NCI-H2107 treated with DMSO at 0.1 percent for 48 hours (cell line): ENCODE measurements around the gene GINS3.

ENCODE experiments used
- DNase-seq: peaks from one replicate; lab custom pipeline; 2025; ENCODE audit not compliant: unreplicated experiment; lab: John Stamatoyannopoulos, UW

The GINS3 gene

GRCh38 chr16:58421529-58421928 lies 29.3 kb downstream of the GINS3 start:
- no peak for DNase-seq

- DNase-seq = no peak
Observed at GRCh38 chr16:58422809-58423208, 30.5 kb downstream of the GINS3 start.

GRCh38 chr16:58425245-58425644 lies 33.0 kb downstream of the GINS3 start:
- no peak for DNase-seq

GRCh38 chr16:58425756-58426494 lies 33.7 kb downstream of the GINS3 start:
- no peak for DNase-seq

GRCh38 chr16:58426966-58427365 lies 34.7 kb downstream of the GINS3 start:
- DNase-seq = no peak

- DNase-seq = no peak
Observed at GRCh38 chr16:58428621-58429542, 36.6 kb downstream of the GINS3 start.

GRCh38 chr16:58430718-58431117 lies 38.4 kb downstream of the GINS3 start:
- no peak for DNase-seq

GRCh38 chr16:58433569-58433951 lies 41.3 kb downstream of the GINS3 start:
- DNase-seq = no peak

- no peak for DNase-seq
Observed at GRCh38 chr16:58435779-58436178, 43.5 kb downstream of the GINS3 start.

- no peak for DNase-seq
Observed at GRCh38 chr16:58440131-58440530, 47.9 kb downstream of the GINS3 start.

GRCh38 chr16:58442547-58442946 lies 50.3 kb downstream of the GINS3 start:
- DNase-seq = peak; percentile 75

- DNase-seq = no peak
Observed at GRCh38 chr16:58443783-58444182, 51.5 kb downstream of the GINS3 start.

GRCh38 chr16:58444265-58444664 lies 52.0 kb downstream of the GINS3 start:
- no peak for DNase-seq

GRCh38 chr16:58448890-58449289 lies 56.6 kb downstream of the GINS3 start:
- DNase-seq = no peak

GRCh38 chr16:58449306-58449705 lies 57.0 kb downstream of the GINS3 start:
- no peak for DNase-seq

- no peak for DNase-seq
Observed at GRCh38 chr16:58449768-58450167, 57.5 kb downstream of the GINS3 start.

GRCh38 chr16:58450590-58450989 lies 58.3 kb downstream of the GINS3 start:
- DNase-seq = no peak

- DNase-seq = no peak
Observed at GRCh38 chr16:58451265-58451689, 59.0 kb downstream of the GINS3 start.

- DNase-seq = no peak
Observed at GRCh38 chr16:58451945-58452401, 59.7 kb downstream of the GINS3 start.

GRCh38 chr16:58452640-58453039 lies 60.4 kb downstream of the GINS3 start:
- no peak for DNase-seq

- DNase-seq = no peak
Observed at GRCh38 chr16:58454178-58454577, 61.9 kb downstream of the GINS3 start.

- DNase-seq = no peak
Observed at GRCh38 chr16:58454856-58455255, 62.6 kb downstream of the GINS3 start.
